ENCODE results near the gene MMD2.

Gene MMD2

DNA sequence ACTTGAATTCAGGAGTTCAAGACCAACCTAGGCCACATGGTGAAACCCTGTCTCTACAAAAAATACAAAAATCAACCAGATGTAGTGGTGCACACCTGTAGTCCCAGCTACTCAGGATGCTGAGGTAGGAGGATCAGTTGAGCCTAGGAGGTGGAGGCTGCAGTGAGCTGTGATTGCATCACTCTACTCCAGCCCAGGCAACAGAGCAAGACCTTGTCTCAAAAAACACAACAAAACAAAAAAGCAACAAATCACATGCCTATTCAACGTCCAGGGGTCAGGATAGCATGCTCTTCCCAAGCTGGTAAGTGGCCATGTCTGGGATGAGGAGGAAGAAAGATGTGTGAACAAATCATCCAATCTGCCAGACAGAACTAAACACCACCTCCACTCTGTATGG lies 69.3 kb downstream of the MMD2 start:
- no peak for DNase-seq (ENCODE audit: low read depth)
- TF ChIP-seq, protein P1, sequence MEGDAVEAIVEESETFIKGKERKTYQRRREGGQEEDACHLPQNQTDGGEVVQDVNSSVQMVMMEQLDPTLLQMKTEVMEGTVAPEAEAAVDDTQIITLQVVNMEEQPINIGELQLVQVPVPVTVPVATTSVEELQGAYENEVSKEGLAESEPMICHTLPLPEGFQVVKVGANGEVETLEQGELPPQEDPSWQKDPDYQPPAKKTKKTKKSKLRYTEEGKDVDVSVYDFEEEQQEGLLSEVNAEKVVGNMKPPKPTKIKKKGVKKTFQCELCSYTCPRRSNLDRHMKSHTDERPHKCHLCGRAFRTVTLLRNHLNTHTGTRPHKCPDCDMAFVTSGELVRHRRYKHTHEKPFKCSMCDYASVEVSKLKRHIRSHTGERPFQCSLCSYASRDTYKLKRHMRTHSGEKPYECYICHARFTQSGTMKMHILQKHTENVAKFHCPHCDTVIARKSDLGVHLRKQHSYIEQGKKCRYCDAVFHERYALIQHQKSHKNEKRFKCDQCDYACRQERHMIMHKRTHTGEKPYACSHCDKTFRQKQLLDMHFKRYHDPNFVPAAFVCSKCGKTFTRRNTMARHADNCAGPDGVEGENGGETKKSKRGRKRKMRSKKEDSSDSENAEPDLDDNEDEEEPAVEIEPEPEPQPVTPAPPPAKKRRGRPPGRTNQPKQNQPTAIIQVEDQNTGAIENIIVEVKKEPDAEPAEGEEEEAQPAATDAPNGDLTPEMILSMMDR (conservative IDR thresholded peaks at IDR 0.05; ENCODE audit: low read depth, low read length): no peak
- no peak overlapping the region for H3K4me3 ChIP-seq (ENCODE audit: low read length)

GRCh38 chr7:4888161-4888560 lies 70.8 kb downstream of the MMD2 start:
- DNase-seq (ENCODE audit: low read depth): no peak
- H3K4me3 ChIP-seq (ENCODE audit: low read length): no peak overlapping the region
- TF ChIP-seq, protein P1 (conservative IDR thresholded peaks at IDR 0.05; ENCODE audit: low read depth, low read length): no peak

DNA sequence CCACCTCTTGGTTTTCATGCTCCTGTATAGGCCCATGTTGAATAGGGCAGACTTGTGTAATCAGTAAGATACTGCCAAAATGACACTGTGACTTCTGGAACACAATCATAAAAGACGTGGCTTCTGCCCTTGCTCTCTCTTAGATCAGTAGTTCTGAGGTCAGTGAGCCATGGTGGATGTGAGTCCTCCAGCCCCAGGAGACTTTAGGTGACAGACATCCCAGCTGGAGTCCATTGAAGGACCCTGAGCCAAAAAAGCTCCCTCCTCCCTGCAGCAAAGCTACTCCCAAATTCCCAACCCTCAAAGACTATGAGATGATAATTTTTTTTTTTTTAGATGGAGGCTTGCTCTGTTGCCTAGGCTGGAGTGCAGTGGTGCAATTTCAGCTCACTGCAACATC lies 72.3 kb downstream of the MMD2 start:
- TF ChIP-seq, protein P1 (conservative IDR thresholded peaks at IDR 0.05; ENCODE audit: low read depth, low read length): no peak
- DNase-seq (ENCODE audit: low read depth): no peak
- H3K4me3 ChIP-seq (ENCODE audit: low read length): no peak overlapping the region

DNA sequence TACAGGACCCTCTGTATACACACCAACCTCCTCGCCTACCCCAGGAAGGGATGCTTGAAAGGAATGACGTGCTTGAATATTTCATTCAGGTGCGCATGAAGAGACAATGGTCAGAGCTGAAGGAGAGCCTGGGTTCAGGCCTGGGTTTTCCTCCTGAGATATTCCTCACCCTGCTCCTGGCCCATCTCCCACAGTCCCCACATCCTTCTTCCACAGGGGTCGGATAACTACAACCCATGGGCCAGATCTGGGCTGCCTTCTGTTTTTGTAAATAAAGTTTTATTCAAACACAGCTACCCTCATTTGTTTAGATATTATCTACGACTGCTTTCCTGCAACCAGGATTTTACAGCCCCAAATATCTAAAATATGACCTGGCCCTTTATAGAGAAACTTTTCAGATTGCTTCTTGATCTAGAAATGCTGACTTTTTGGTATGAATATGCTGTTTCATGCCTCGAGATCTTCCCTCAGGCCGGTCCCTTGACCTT lies 73.6 kb downstream of the MMD2 start:
- TF ChIP-seq, protein P1 (conservative IDR thresholded peaks at IDR 0.05; ENCODE audit: low read depth, low read length): no peak
- no peak for DNase-seq (ENCODE audit: low read depth)
- no peak overlapping the region for H3K4me3 ChIP-seq (ENCODE audit: low read length)

- no peak for DNase-seq (ENCODE audit: low read depth)
- TF ChIP-seq, protein P1 (conservative IDR thresholded peaks at IDR 0.05; ENCODE audit: low read depth, low read length): no peak
- no peak overlapping the region for H3K4me3 ChIP-seq (ENCODE audit: low read length)
Observed at GRCh38 chr7:4884164-4884563, 74.8 kb downstream of the MMD2 start.

- H3K4me3 ChIP-seq (ENCODE audit: low read length): peak within 1 kb of the TSS; percentile 42
- DNase-seq (ENCODE audit: low read depth): peak; percentile 52
- TF ChIP-seq, protein P1 (conservative IDR thresholded peaks at IDR 0.05; ENCODE audit: low read depth, low read length): peak; percentile 81
Observed at GRCh38 chr7:4883372-4884144, 75.4 kb downstream of the MMD2 start, which contains the start of gene RADIL. Gene RADIL (minus strand): TSS chr7:4883716. CDS start chr7:4878139, 5,577 bp downstream.

- DNase-seq (ENCODE audit: low read depth): no peak
- TF ChIP-seq, protein P1 (conservative IDR thresholded peaks at IDR 0.05; ENCODE audit: low read depth, low read length): no peak
- peak overlapping the region; percentile 42 for H3K4me3 ChIP-seq (ENCODE audit: low read length)
Observed at GRCh38 chr7:4883033-4883371, 76.0 kb downstream of the MMD2 start.

Data from retinal pigment epithelial cell (primary cell).